GM18505 (cell line): Measurements from ENCODE around the gene GPD1L.

Experiments used
- ATAC-seq: cut with Tn5 transposase; IDR thresholded peaks from one replicate; pipeline ENCODE4 v1.9.1; 2021; ENCODE audit not compliant: unreplicated experiment
- POLR2A ChIP-seq: IDR thresholded peaks from 4 replicates; pipeline ENCODE4 v1.6.1; 2011; ENCODE audit warnings: borderline replicate concordance; ENCODE audit not compliant: insufficient read depth, insufficient read length; ENCODE audit errors: extremely low read depth

The GPD1L gene

GRCh38 chr3:32117320-32117719 lies 10.9 kb downstream of the GPD1L start:
- no peak for TF ChIP-seq POLR2A
- ATAC-seq: no peak

DNA sequence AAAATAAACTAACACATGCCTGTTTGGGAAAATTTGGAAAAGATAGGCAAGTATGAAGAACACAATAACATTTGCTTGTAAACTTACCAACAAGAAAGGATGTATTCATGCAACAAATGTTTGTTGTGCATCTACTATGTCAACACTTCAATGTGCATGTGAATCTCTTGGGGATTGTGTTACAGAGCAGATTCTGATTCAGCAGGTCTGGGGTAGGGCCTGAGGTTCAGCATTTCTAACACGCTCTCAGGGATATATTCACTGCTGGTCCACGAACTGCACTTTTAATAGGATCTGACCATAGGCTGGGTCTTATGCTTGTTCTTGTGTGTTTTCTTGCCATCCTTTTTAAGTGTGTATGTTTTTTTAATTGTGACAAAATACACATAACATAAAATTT lies 11.8 kb downstream of the GPD1L start:
- TF ChIP-seq POLR2A: no peak
- ATAC-seq: no peak

- TF ChIP-seq POLR2A: no peak
- ATAC-seq: no peak
Observed at GRCh38 chr3:32120471-32120870, 14.1 kb downstream of the GPD1L start.

- no peak for TF ChIP-seq POLR2A
- no peak for ATAC-seq
Observed at GRCh38 chr3:32121137-32121536, 14.7 kb downstream of the GPD1L start.

DNA sequence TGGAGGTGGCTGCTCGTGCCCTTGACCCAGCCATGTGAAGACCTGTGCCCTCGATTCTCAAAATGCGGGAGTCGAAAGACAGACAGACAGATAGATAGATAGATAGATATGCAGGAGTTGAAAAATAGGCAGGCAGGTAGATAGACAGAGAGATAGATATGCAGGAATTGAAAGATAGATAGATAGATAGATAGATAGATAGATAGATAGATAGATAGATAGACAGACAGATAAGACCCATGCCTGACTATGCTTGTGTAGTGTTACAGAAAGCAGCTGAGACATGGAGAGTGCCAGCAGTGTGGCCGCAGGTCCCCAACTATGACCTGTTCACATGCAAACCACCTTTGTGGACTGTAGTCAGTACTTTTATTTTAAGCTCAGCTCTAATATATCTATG lies 17.2 kb downstream of the GPD1L start:
- no peak for ATAC-seq
- TF ChIP-seq POLR2A: no peak

- ATAC-seq: no peak
- no peak for TF ChIP-seq POLR2A
Observed at GRCh38 chr3:32125012-32125411, 18.6 kb downstream of the GPD1L start.

GRCh38 chr3:32126305-32127015 lies 20.0 kb downstream of the GPD1L start:
- no peak for TF ChIP-seq POLR2A
- no peak for ATAC-seq

DNA sequence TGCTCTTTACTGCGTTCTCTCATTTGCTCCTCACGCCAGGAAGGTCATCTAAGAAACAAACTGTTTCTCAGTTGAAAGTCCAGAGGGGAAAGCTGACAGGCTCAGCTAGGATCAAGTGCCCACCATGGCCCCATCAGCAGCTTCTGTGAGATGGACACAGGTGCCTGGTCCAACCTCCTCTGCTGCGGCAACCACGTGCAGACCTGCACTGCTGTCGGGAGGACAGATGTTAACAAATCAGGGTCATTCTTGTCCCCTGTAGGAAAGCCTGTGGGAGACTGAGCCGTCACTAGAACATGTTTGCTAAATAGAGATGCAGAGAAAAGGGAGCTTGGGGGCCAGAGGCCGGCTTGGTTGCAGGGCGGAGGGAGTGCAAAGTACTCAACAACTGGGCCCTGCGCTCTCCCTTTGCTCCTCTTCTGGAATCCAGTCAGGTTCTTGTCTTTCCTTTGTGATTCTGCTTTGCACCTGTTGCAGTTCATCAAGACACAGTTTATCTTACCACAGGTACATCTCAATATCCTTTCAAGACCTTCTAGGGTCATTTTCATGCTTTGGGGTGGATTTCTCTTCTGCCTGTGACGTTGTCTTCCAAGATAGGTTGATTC lies 20.9 kb downstream of the GPD1L start:
- TF ChIP-seq POLR2A: no peak
- no peak for ATAC-seq

DNA sequence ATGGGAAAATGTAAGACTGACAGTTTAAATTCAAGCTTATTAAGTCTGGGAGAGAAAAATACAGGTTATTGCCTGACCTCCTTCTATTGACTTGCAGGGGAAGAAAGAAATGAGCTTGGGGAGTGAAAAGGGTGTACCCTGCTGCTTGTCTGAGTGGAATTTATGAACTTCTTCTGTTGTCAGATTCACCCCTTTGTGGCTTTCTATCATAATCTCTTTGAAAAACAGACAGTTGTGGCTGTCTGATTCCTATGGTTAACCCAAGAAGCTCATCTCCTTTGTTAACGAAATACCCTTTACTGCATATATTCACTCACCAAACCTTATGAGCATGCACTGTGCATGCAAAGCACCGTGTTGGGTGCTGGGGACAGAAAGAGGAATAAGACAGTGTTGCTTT lies 22.5 kb downstream of the GPD1L start:
- ATAC-seq: no peak
- no peak for TF ChIP-seq POLR2A

GRCh38 chr3:32129832-32130231 lies 23.4 kb downstream of the GPD1L start:
- no peak for ATAC-seq
- no peak for TF ChIP-seq POLR2A

GRCh38 chr3:32132121-32132520 lies 25.7 kb downstream of the GPD1L start:
- ATAC-seq: no peak
- no peak for TF ChIP-seq POLR2A

DNA sequence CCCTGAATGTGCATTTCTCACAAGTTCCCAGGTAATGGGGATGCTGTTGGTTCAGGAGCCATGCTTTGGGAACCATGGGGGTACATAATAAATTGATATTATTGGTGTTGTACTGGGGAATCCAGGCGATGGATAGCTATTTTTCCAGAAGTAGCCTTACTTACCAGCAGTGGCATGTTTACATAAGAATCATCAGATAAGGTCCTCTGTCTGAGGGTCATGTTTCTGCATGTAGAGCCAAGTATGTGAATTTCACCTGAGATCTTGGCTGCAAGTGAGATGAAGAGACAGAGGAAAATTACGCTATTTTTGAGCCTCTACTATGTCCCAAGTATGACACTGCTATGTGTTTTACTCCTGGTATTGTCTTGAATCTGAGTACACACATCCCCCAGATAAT lies 26.3 kb downstream of the GPD1L start:
- no peak for ATAC-seq

GRCh38 chr3:32136703-32137102 lies 30.3 kb downstream of the GPD1L start:
- no peak for ATAC-seq
- no peak for TF ChIP-seq POLR2A

More for the DNA sequence above, 26.3 kb downstream of the GPD1L start:
- no peak for TF ChIP-seq POLR2A

GRCh38 chr3:32137870-32138269 lies 31.4 kb downstream of the GPD1L start:
- ATAC-seq: no peak
- TF ChIP-seq POLR2A: no peak
